Breast epithelium (tissue), 3 donors: ENCODE results near the gene PKIG.

Experiments used
- CTCF ChIP-seq, 3 donors: fragments of 450-650 bp; IDR thresholded peaks; one replicate each; pipeline ENCODE4 v1.5.1; 2016 to 2017; ENCODE audit warnings: antibody characterized with exemption in 3 of 3, mild to moderate bottlenecking in 3 of 3, moderate library complexity in 3 of 3
- POLR2AphosphoS5 ChIP-seq, 3 donors: sonication (generic); formaldehyde crosslinking; IDR thresholded peaks; one replicate each; pipeline ENCODE4 v1.6.1; 2017; ENCODE audit warnings: antibody characterized with exemption in 3 of 3

- TF ChIP-seq CTCF (IDR thresholded peaks at IDR 0.05), result no peak
- no peak for TF ChIP-seq POLR2AphosphoS5 (IDR thresholded peaks at IDR 0.05)
Measured at GRCh38 chr20:44624743-44625271, 42.4 kb downstream of the PKIG start.
